DMS153 treated with DMSO at 0.1 percent for 48 hours (cell line): ENCODE measurements around the gene SLC27A1.
"Not testable (repeated sequence)": the region's sequence is repeated elsewhere in the genome, so short reads cannot be mapped to it uniquely, and the experiment has no call there.

Experiments
- DNase-seq: peaks from one replicate; lab custom pipeline; 2025; ENCODE audit not compliant: unreplicated experiment; lab: John Stamatoyannopoulos, UW

SLC27A1 gene

GRCh38 chr19:17486545-17487240 is 16.4 kb downstream of the SLC27A1 start:
- no peak for DNase-seq

GRCh38 chr19:17487284-17488121 is 17.2 kb downstream of the SLC27A1 start:
- DNase-seq = no peak

- no peak for DNase-seq
Observed at GRCh38 chr19:17488593-17489391, 18.5 kb downstream of the SLC27A1 start.

- DNase-seq = no peak
Observed at GRCh38 chr19:17489392-17490030, 19.2 kb downstream of the SLC27A1 start.

- no peak for DNase-seq
Observed at GRCh38 chr19:17490411-17490810, 20.1 kb downstream of the SLC27A1 start.

- DNase-seq = no peak
Observed at GRCh38 chr19:17491287-17491686, 21.0 kb downstream of the SLC27A1 start.

GRCh38 chr19:17495639-17496296 is 25.4 kb downstream of the SLC27A1 start:
- DNase-seq = no peak

GRCh38 chr19:17496337-17496997 is 26.1 kb downstream of the SLC27A1 start:
- peak; percentile 27 for DNase-seq

GRCh38 chr19:17497149-17497798 is 26.9 kb downstream of the SLC27A1 start:
- no peak for DNase-seq

GRCh38 chr19:17499025-17499424 is 28.7 kb downstream of the SLC27A1 start:
- DNase-seq = not testable (repeated sequence)

- peak; percentile 63 for DNase-seq
Observed at GRCh38 chr19:17499648-17500446, 29.5 kb downstream of the SLC27A1 start.

GRCh38 chr19:17500447-17501198 is 30.3 kb downstream of the SLC27A1 start:
- DNase-seq = no peak

- no peak for DNase-seq
Observed at GRCh38 chr19:17503240-17503639, 32.9 kb downstream of the SLC27A1 start.

GRCh38 chr19:17504030-17504429 is 33.7 kb downstream of the SLC27A1 start:
- DNase-seq = no peak

- DNase-seq = no peak
Observed at GRCh38 chr19:17504456-17504855, 34.1 kb downstream of the SLC27A1 start.

- DNase-seq = no peak
Observed at GRCh38 chr19:17505223-17505622, 34.9 kb downstream of the SLC27A1 start.

- no peak for DNase-seq
Observed at GRCh38 chr19:17506745-17507144, 36.4 kb downstream of the SLC27A1 start.

GRCh38 chr19:17508558-17508933 is 38.2 kb downstream of the SLC27A1 start:
- not testable (repeated sequence) for DNase-seq
